Muscle layer of colon (tissue), 2 donors: ENCODE measurements around the gene CAPRIN1.

Experiments
- H3K27ac ChIP-seq: one replicate; pipeline ENCODE4 v1.7.0; 2013; ENCODE audit warnings: low read depth, mild to moderate bottlenecking, low read length, moderate library complexity
- H3K27me3 ChIP-seq, 2 donors: one replicate each; pipeline ENCODE4 v1.7.0; 2013; ENCODE audit warnings: low read length in 2 of 2, mild to moderate bottlenecking in 2 of 2; ENCODE audit not compliant: insufficient read depth in 2 of 2, control insufficient read depth in 1 of 2
- H3K36me3 ChIP-seq: one replicate; pipeline ENCODE4 v1.7.0; 2013; ENCODE audit warnings: mild to moderate bottlenecking, low read length; ENCODE audit not compliant: insufficient read depth
- H3K4me1 ChIP-seq: one replicate; pipeline ENCODE4 v1.7.0; 2013; ENCODE audit warnings: mild to moderate bottlenecking, low read length; ENCODE audit not compliant: insufficient read depth
- H3K4me3 ChIP-seq, 2 donors: one replicate each; pipeline ENCODE4 v1.7.0; 2013; ENCODE audit warnings: low read length in 2 of 2, low read depth in 1 of 2, mild to moderate bottlenecking in 1 of 2, moderate library complexity in 1 of 2
- H3K9ac ChIP-seq: one replicate; pipeline ENCODE4 v1.7.0; 2013; ENCODE audit warnings: low read length
- H3K9me3 ChIP-seq: one replicate; pipeline ENCODE4 v1.7.0; 2013; ENCODE audit warnings: mild to moderate bottlenecking, low read length
- donor health status: abdominal sarcoma.
- donor health status: Adenocarcinoma of cecum.

Gene CAPRIN1

DNA sequence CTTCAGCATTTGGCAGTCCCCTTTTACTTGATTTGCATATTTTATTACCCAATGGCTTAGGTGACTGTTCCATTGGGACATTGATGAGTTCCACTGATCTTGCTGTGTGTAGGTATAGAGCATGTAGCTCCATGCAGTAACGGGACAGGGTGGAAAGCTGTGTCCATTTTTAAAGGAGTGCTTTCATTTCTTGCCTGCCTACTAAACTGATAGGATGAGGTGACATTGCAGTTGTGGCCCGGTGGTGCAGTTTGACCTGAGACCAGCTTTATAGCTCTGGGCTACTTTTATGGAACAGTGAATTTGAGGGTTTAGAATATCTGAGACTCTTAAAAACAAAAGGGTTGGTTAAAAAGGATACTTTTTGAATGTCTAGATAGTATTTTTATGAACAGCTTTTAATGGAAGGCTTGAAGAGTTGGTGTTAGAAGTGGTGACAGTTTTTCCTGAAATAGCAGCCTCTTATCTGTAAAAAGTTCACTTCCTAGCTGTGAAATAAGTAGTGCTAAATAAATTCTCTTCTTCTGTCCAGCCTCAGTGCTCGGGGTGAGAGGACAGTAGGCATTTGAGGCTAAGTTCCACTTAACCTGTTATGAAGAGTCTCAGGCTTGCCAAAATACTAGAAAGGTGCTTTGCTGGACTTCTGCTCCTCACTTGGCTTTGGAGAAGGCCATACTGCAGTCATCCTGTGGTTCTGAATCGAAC, 80.9 kb downstream of the CAPRIN1 start:
- H3K27me3 ChIP-seq: no peaks in the 10 kb centered on the region
- H3K36me3 ChIP-seq: peaks cover 73% of the 10 kb centered on the region
- no peak overlapping the region for H3K9ac ChIP-seq
- no peaks in the 10 kb centered on the region for H3K4me1 ChIP-seq
- H3K4me3 ChIP-seq: no peak overlapping the region
- no peaks in the 10 kb centered on the region for H3K9me3 ChIP-seq
- H3K27ac ChIP-seq: no peak overlapping the region

GRCh38 chr11:34134765-34135164, 83.2 kb downstream of the CAPRIN1 start:
- peaks cover 85% of the 10 kb centered on the region for H3K36me3 ChIP-seq
- H3K4me3 ChIP-seq: no peak overlapping the region
- H3K27me3 ChIP-seq: no peaks in the 10 kb centered on the region
- H3K9ac ChIP-seq: no peak overlapping the region
- H3K27ac ChIP-seq: no peak overlapping the region
- H3K4me1 ChIP-seq: no peaks in the 10 kb centered on the region
- H3K9me3 ChIP-seq: no peaks in the 10 kb centered on the region

GRCh38 chr11:34135439-34135838, 83.9 kb downstream of the CAPRIN1 start:
- Histone ChIP-seq H3K9ac (no peak overlapping the region), H3K4me3 (no peak overlapping the region), H3K4me1 (no peaks in the 10 kb centered on the region), H3K27me3 (no peaks in the 10 kb centered on the region), H3K27ac (no peak overlapping the region), H3K36me3 (peaks cover 85% of the 10 kb centered on the region), H3K9me3 (no peaks in the 10 kb centered on the region)

- H3K9ac ChIP-seq: no peak overlapping the region
- peaks cover 86% of the 10 kb centered on the region for H3K36me3 ChIP-seq
- H3K9me3 ChIP-seq: no peaks in the 10 kb centered on the region
- no peak overlapping the region for H3K27ac ChIP-seq
- H3K4me1 ChIP-seq: no peaks in the 10 kb centered on the region
- H3K27me3 ChIP-seq: no peaks in the 10 kb centered on the region
- no peak overlapping the region for H3K4me3 ChIP-seq
Observed at GRCh38 chr11:34136420-34136819, 84.9 kb downstream of the CAPRIN1 start.

DNA sequence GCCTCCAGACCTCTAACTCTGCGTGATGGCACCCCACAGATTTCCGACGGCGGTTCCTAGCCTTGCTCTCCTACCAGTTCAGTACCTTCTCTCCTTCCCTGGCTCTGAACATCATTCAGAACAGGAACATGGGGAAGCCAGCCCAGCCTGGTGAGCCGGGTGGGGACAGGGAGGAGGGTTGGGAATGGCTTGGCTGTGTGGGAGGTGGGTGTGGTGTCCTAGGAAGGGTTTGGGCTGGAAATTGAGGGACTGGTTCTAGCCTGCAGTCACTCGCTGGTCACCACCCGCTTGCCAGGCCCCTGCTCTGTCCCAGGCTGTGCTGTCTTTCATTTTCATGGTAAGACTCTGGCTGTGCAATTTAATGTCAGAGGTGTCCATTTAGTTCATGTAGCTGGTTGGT, 87.8 kb downstream of the CAPRIN1 start:
- Histone ChIP-seq H3K36me3 (peaks cover 89% of the 10 kb centered on the region), H3K27me3 (no peaks in the 10 kb centered on the region), H3K9me3 (no peaks in the 10 kb centered on the region), H3K27ac (no peak overlapping the region), H3K4me1 (no peaks in the 10 kb centered on the region), H3K9ac (no peak overlapping the region), H3K4me3 (no peak overlapping the region)

GRCh38 chr11:34140149-34140548, 88.6 kb downstream of the CAPRIN1 start:
- Histone ChIP-seq H3K27me3 (no peaks in the 10 kb centered on the region), H3K36me3 (peaks cover 90% of the 10 kb centered on the region)

GRCh38 chr11:34143048-34143447, 91.5 kb downstream of the CAPRIN1 start:
- H3K4me1 ChIP-seq: no peaks in the 10 kb centered on the region
- H3K27me3 ChIP-seq: no peaks in the 10 kb centered on the region
- no peaks in the 10 kb centered on the region for H3K9me3 ChIP-seq
- peaks cover 91% of the 10 kb centered on the region for H3K36me3 ChIP-seq
- H3K9ac ChIP-seq: no peak overlapping the region
- no peak overlapping the region for H3K27ac ChIP-seq
- no peak overlapping the region for H3K4me3 ChIP-seq

More at GRCh38 chr11:34140149-34140548, 88.6 kb downstream of the CAPRIN1 start:
- no peak overlapping the region for H3K27ac ChIP-seq
- H3K4me1 ChIP-seq: no peaks in the 10 kb centered on the region
- no peaks in the 10 kb centered on the region for H3K9me3 ChIP-seq
- H3K9ac ChIP-seq: no peak overlapping the region
- H3K4me3 ChIP-seq: no peak overlapping the region

DNA sequence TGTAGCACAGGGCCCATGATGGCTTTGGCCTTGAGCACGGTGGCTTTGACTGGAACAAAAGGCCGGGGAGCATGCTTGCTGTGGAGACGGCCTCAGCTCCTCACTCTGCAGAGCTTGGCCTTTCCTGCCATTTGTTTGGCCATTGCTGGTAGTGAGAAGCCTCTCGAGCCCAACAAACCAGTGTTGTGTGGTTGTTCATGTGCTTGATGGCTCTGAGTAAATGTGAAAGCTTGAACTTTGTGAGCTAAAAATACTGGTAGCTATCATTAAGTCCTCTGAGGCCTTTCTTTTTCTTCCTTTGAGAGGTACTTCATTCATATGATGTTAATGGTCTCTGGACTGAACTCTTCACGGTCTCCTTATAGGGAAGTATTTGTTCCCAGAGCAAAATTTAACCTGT, 93.5 kb downstream of the CAPRIN1 start:
- Histone ChIP-seq H3K4me3 (no peak overlapping the region), H3K36me3 (peaks cover 87% of the 10 kb centered on the region), H3K27ac (no peak overlapping the region), H3K4me1 (no peaks in the 10 kb centered on the region), H3K27me3 (no peaks in the 10 kb centered on the region), H3K9ac (no peak overlapping the region), H3K9me3 (no peaks in the 10 kb centered on the region)

DNA sequence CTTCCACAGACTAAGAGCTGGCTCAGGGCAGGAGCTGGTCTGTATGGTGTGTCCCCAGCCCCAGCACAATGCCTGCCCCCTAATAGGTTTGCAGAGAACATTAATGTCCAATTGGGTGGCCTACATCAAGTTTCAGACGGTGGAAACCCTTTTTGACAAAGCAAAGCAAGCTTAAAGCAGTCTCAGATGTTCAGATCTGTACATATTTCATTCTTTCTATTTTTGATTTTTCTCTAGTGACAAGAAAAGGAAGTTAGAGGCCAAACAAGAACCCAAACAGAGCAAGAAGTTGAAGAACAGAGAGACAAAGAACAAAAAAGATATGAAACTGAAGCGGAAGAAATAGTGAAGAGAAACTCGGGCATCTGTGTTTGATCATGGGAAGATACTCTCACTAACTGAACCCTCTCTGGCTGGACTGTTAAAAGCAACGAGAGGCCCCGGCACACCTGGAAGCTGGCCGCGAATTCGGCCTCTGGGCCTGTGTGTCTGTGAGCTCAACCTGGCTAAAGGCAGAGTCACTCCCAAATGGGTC, 94.4 kb downstream of the CAPRIN1 start:
- no peak overlapping the region for H3K4me3 ChIP-seq
- no peak overlapping the region for H3K9ac ChIP-seq
- no peak overlapping the region for H3K27ac ChIP-seq
- no peaks in the 10 kb centered on the region for H3K9me3 ChIP-seq
- H3K27me3 ChIP-seq: no peaks in the 10 kb centered on the region
- H3K4me1 ChIP-seq: no peaks in the 10 kb centered on the region
- peaks cover 79% of the 10 kb centered on the region for H3K36me3 ChIP-seq

- H3K27me3 ChIP-seq: no peaks in the 10 kb centered on the region
- no peak overlapping the region for H3K9ac ChIP-seq
- no peak overlapping the region for H3K27ac ChIP-seq
- H3K9me3 ChIP-seq: no peaks in the 10 kb centered on the region
- H3K4me1 ChIP-seq: no peaks in the 10 kb centered on the region
- peaks cover 74% of the 10 kb centered on the region for H3K36me3 ChIP-seq
- no peak overlapping the region for H3K4me3 ChIP-seq
Observed at GRCh38 chr11:34146411-34146810, 94.9 kb downstream of the CAPRIN1 start.

DNA sequence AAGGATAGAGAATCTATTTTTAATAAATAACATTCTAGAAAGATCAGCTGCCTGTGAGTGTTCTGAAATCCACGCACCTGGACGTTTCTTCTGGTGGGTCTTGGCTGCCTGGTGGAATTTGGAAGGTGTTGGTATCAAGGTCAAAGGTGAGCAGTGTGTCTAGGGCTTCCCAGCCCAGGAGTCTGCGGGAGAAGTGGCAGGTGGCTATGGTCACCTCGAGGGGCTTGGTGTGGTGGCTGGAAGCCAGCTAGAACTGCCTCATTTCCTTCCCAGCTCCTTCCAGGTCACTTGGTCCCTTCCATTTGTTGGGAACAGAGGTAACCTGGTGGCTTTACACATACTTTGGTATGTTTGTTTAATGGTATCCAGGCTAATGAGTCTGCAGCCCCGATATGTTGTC, 95.3 kb downstream of the CAPRIN1 start:
- no peaks in the 10 kb centered on the region for H3K27me3 ChIP-seq
- H3K9me3 ChIP-seq: no peaks in the 10 kb centered on the region
- no peak overlapping the region for H3K4me3 ChIP-seq
- no peak overlapping the region for H3K27ac ChIP-seq
- H3K9ac ChIP-seq: no peak overlapping the region
- peaks cover 70% of the 10 kb centered on the region for H3K36me3 ChIP-seq
- no peaks in the 10 kb centered on the region for H3K4me1 ChIP-seq

DNA sequence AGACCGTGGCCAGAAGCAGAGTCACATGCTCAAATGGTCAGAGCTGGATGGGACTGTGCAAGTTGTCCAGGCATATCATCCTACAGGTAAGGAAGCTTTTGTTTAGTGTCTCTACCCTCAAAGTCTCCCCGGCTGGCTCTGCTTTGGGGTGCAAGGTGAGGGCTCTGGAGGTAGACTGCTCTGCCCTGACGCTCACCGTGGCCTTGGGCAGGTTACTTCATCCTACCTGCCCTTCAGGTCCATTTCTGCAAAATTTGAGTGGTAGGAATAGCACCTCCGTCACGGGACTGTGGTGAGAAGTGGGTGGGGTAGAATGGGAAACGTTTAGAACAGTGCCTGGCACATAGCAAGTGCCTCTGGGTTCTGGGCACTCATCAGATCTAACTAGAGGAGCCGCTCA, 96.0 kb downstream of the CAPRIN1 start:
- Histone ChIP-seq H3K9ac (no peak overlapping the region), H3K27ac (no peak overlapping the region), H3K4me1 (no peaks in the 10 kb centered on the region), H3K36me3 (peaks cover 62% of the 10 kb centered on the region), H3K4me3 (no peak overlapping the region), H3K27me3 (no peaks in the 10 kb centered on the region), H3K9me3 (no peaks in the 10 kb centered on the region)
